Spleen (tissue), 7 donors: ENCODE data around the gene B3GNT9.

ENCODE experiments used
- CTCF ChIP-seq, 11 experiments: fragments of 200-600 bp in 7 of 11; fragments of 450-650 bp in 4 of 11; sonication (generic) in 4 of 11; IDR thresholded peaks in 8 of 11; conservative IDR thresholded peaks in 3 of 11; 1 replicate in 7 of 11; 2 replicates in 4 of 11; pipeline versions ENCODE4 v1.4.0 to v1.8.0; 2016 to 2021; ENCODE audit warnings: antibody characterized with exemption in 11 of 11, inconsistent platforms in 4 of 11, mild to moderate bottlenecking in 1 of 11
- POLR2A ChIP-seq, 3 donors: fragments of 450-650 bp; IDR thresholded peaks; one replicate each; pipeline ENCODE4 v1.5.1; 2017; ENCODE audit warnings: antibody characterized with exemption in 3 of 3, mild to moderate bottlenecking in 1 of 3
- POLR2AphosphoS5 ChIP-seq, 3 donors: sonication (generic); formaldehyde crosslinking; IDR thresholded peaks; one replicate each; pipeline ENCODE4 v1.5.1; 2017; ENCODE audit warnings: antibody characterized with exemption in 3 of 3
- donor health status: DM: no; HTN: no; CAD: no; lungs with moderate emphysema.
- donor health status: DM: no; HTN: no; CAD: no.
- donor health status: DM: no; HTN: no; CAD: no.

DNA sequence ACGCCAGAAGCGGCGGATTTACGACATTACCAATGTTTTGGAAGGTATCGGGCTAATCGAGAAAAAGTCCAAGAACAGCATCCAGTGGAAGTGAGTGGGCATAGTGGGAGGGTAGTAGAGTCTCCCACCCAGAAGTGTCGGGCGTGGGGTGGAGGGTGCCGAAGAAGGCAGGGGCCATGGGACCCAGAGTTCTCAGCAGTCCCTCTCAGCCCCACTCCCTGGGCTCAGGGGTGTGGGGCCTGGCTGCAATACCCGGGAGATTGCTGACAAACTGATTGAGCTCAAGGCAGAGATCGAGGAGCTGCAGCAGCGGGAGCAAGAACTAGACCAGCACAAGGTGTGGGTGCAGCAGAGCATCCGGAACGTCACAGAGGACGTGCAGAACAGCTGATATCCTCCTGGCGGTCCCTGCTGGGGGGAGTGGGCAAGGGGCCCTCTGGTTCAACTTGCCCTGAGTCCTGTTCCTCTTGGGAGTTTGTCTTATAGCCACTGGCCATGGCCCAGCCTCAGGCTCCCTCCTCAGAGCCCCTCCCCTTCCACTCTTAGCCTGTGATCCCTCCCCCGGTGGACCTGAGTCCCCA is 42.1 kb upstream of the B3GNT9 start:
- TF ChIP-seq CTCF (IDR thresholded peaks at IDR 0.05 in 8 of 11, conservative IDR thresholded peaks at IDR 0.05 in 3 of 11) (no peak), POLR2AphosphoS5 (IDR thresholded peaks at IDR 0.05) (no peak), POLR2A (IDR thresholded peaks at IDR 0.05) (no peak)
